ENCODE data around the gene IFTAP.

DNA sequence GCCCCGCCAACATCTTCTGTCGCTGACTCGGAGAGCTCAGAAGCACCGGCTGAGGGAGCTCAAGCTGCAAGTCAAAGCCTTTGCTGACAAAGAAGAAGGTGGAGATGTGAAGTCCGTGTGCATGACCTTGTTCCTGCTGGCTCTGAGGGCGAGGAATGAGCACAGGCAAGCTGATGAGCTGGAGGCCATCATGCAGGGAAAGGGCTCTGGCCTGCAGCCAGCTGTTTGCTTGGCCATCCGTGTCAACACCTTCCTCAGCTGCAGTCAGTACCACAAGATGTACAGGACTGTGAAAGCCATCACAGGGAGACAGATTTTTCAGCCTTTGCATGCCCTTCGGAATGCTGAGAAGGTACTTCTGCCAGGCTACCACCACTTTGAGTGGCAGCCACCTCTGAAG, 19.8 kb upstream of the IFTAP start:
- no peak for TF ChIP-seq EZH2phosphoT487 (IDR thresholded peaks at IDR 0.05; ENCODE audit: borderline replicate concordance, low read depth, low read length)
- no peak for TF ChIP-seq CTCF (conservative IDR thresholded peaks at IDR 0.05; ENCODE audit: low read length)

Data from OCI-LY7 (cell line).